IPS-15b (cell line): ENCODE measurements around the gene CDK11B.

Source experiments
- H3K27me3 ChIP-seq: one replicate; pipeline ENCODE4 v1.6.1; 2013; ENCODE audit warnings: low read length; ENCODE audit not compliant: control insufficient read depth, insufficient read depth
- H3K36me3 ChIP-seq: one replicate; pipeline ENCODE4 v1.6.1; 2013; ENCODE audit warnings: low read length; ENCODE audit not compliant: control insufficient read depth, insufficient read depth
- H3K4me1 ChIP-seq: one replicate; pipeline ENCODE4 v1.6.1; 2013; ENCODE audit warnings: mild to moderate bottlenecking, low read length; ENCODE audit not compliant: control insufficient read depth, insufficient read depth
- H3K4me3 ChIP-seq: one replicate; pipeline ENCODE4 v1.5.1; 2013; ENCODE audit warnings: low read depth, low read length
- H3K9ac ChIP-seq: one replicate; pipeline ENCODE4 v1.6.1; 2013; ENCODE audit warnings: low read depth, mild to moderate bottlenecking, low read length
- H3K9me3 ChIP-seq: one replicate; pipeline ENCODE4 v1.6.1; 2013; ENCODE audit warnings: mild to moderate bottlenecking, low read length; ENCODE audit not compliant: control insufficient read depth, insufficient read depth

Gene CDK11B

DNA sequence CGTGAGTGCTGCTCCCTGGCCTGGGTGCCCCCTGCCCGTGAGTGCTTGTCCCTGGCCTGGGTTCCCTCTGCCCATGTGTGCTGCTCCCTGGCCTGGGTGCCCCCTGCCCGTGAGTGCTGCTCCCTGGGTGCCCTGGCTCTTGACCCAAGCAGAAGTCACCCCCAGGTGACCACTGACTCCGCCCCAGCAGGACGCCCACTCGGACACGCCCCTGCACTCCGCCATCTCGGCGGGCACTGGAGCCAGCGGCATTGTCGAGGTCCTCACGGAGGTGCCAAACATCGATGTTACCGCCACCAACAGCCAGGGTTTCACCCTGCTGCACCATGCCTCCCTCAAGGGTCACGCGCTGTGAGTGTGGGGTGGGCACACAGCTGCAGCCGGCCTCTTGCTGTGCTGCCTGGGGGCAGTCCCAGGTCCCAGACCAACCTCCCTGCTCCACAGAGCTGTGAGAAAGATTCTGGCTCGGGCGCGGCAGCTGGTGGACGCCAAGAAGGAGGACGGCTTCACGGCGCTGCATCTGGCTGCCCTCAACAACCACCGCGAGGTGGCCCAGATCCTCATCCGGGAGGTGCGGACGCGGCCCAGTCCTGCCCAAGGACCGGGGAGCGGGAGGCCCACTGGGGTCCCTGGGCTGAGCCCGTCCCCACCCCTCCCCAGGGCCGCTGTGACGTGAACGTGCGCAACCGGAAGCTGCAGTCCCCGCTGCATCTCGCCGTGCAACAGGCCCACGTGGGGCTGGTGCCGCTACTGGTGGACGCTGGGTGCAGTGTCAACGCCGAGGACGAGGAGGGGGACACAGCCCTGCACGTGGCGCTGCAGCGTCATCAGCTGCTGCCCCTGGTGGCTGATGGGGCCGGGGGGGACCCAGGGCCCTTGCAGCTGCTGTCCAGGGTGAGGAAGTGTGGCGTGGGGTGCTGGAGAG is 30.7 kb downstream of the CDK11B start:
- H3K9ac ChIP-seq: no peak overlapping the region
- peaks cover 2% of the 10 kb centered on the region for H3K36me3 ChIP-seq
- H3K27me3 ChIP-seq: peaks cover 3% of the 10 kb centered on the region
- no peaks in the 10 kb centered on the region for H3K9me3 ChIP-seq
- no peak overlapping the region for H3K4me3 ChIP-seq
- no peaks in the 10 kb centered on the region for H3K4me1 ChIP-seq

DNA sequence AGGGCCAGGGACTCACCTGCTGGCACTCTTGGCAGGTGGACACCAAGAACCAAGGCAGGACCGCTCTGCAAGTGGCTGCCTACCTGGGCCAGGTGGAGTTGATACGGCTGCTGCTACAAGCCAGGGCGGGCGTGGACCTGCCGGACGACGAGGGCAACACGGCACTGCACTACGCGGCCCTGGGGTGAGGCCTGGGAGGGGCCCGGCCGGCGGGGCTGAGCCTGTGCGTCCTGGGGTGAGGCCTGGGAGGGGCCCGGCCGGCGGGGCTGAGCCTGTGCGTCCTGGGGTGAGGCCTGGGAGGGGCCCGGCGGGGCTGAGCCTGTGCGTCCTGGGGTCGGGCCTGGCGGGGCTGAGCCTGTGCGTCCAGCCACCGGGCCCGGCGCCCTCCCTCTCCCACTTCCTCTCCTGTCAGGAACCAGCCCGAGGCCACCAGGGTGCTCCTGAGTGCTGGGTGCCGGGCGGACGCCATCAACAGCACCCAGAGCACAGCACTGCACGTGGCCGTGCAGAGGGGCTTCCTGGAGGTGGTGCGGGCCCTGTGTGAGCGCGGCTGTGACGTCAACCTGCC is 31.5 kb downstream of the CDK11B start:
- peaks cover 3% of the 10 kb centered on the region for H3K27me3 ChIP-seq
- no peak overlapping the region for H3K4me3 ChIP-seq

DNA sequence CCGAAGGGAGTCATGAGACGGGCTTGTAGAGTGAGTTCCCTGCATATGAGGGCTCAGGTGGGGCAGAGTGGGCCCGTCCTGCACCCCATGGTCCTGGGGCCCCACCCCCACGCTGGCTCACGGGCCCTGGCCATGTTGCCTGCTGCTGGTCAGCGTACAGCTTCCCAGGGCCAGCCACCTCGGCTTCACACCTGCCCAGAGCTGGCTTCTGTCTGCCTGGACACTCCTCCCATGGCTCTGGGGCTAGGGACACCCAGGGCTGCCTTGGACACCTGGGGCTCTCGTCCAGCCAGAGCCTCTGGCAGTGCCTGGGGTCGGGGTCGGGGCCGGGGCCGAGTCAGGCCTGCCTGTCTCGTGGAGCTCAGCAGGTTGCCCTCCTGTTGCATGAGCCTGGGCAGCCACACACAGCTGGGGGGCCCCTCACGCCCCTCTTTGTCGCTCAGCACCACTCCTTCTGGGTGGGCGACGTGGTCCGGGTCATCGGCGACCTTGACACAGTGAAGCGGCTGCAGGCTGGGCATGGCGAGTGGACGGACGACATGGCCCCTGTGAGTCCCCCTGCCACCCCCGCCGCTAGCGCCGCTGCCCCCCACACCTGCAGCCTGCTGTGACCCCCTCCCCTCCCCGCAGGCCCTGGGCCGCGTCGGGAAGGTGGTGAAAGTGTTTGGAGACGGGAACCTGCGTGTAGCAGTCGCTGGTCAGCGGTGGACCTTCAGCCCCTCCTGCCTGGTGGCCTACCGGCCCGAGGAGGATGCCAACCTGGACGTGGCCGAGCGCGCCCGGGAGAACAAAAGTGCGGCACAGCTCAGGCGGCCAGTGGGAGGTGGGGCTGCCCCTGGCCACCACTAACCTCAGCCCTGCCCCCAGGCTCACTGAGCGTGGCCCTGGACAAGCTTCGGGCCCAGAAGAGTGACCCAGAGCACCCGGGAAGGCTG is 32.3 kb downstream of the CDK11B start:
- Histone ChIP-seq H3K4me3 (no peak overlapping the region), H3K4me1 (no peaks in the 10 kb centered on the region), H3K9me3 (no peaks in the 10 kb centered on the region), H3K36me3 (peaks cover 2% of the 10 kb centered on the region), H3K27me3 (no peaks in the 10 kb centered on the region), H3K9ac (no peak overlapping the region)

More for the DNA sequence above, 31.5 kb downstream of the CDK11B start:
- Histone ChIP-seq H3K36me3 (peaks cover 2% of the 10 kb centered on the region), H3K9me3 (no peaks in the 10 kb centered on the region), H3K4me1 (no peaks in the 10 kb centered on the region), H3K9ac (no peak overlapping the region)

DNA sequence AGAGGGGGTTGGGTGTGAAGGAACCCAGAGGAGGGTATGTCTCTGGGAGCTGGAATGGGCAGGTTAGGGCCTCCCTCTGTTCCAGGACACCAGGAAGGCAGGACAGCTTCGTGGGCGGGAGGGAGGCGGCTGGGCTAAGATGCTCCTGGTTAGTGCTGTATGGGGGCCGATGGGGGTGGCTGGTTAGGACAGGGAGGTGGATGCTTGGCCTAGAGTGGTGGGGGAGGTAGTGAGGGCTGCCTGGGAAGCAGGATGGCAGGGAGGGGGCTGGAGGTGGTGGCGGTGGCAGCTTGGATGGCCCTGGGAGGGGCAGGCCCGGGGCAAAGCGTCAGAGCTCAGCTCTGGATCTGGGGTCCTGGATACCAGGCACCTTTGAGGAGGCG is 33.0 kb downstream of the CDK11B start:
- H3K4me3 ChIP-seq: no peak overlapping the region
- no peaks in the 10 kb centered on the region for H3K9me3 ChIP-seq
- H3K27me3 ChIP-seq: no peaks in the 10 kb centered on the region
- H3K4me1 ChIP-seq: no peaks in the 10 kb centered on the region
- peaks cover 2% of the 10 kb centered on the region for H3K36me3 ChIP-seq
- no peak overlapping the region for H3K9ac ChIP-seq

DNA sequence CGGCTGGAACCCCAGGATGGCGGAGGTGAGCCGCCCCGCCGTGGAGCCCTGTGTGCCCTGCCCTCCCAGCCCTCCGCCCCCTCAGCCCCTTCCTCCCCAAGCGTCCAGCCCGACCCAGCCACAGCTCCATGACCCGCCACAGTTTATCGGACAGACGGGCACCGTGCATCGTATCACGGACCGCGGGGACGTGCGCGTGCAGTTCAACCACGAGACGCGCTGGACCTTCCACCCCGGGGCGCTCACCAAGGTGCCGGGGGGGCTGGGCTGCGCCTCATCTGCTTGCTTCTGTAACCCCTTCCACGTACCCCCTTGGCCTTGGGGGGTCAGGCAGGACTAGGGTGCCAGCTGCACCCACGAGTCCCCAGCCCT is 33.4 kb downstream of the CDK11B start:
- peaks cover 2% of the 10 kb centered on the region for H3K36me3 ChIP-seq
- no peaks in the 10 kb centered on the region for H3K4me1 ChIP-seq
- H3K27me3 ChIP-seq: no peaks in the 10 kb centered on the region
- H3K4me3 ChIP-seq: no peak overlapping the region
- H3K9ac ChIP-seq: no peak overlapping the region
- H3K9me3 ChIP-seq: no peaks in the 10 kb centered on the region

GRCh38 chr1:1624443-1625403 is 34.1 kb downstream of the CDK11B start:
- Histone ChIP-seq H3K9ac (no peak overlapping the region), H3K36me3 (peaks cover 2% of the 10 kb centered on the region), H3K4me3 (no peak overlapping the region), H3K4me1 (no peaks in the 10 kb centered on the region), H3K27me3 (no peaks in the 10 kb centered on the region), H3K9me3 (no peaks in the 10 kb centered on the region)

GRCh38 chr1:1623631-1624442 is 35.0 kb downstream of the CDK11B start:
- Histone ChIP-seq H3K9ac (no peak overlapping the region), H3K9me3 (no peaks in the 10 kb centered on the region), H3K36me3 (peaks cover 2% of the 10 kb centered on the region), H3K4me3 (no peak overlapping the region), H3K27me3 (no peaks in the 10 kb centered on the region), H3K4me1 (no peaks in the 10 kb centered on the region)

- Histone ChIP-seq H3K9me3 (no peaks in the 10 kb centered on the region), H3K9ac (no peak overlapping the region), H3K4me1 (no peaks in the 10 kb centered on the region), H3K27me3 (no peaks in the 10 kb centered on the region), H3K36me3 (peaks cover 7% of the 10 kb centered on the region), H3K4me3 (no peak overlapping the region)
Measured at GRCh38 chr1:1623181-1623630, 35.6 kb downstream of the CDK11B start.

DNA sequence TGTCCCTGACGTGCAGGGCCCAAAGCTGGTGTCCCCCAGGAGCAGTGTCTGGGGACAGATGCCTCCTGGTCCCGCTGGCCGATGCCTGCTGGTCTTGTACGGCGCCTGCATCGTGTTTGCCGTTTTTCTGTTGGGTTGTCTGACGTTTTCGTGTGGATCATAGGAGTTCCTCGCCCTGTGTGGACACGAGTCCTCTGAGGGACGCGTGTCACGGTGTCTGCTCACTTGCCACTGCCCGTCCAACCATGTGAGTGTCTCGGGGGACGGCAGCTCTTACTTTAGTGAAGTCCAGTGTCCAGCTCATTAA is 36.1 kb downstream of the CDK11B start:
- peaks cover 9% of the 10 kb centered on the region for H3K36me3 ChIP-seq
- no peak overlapping the region for H3K9ac ChIP-seq
- no peaks in the 10 kb centered on the region for H3K9me3 ChIP-seq
- no peak overlapping the region for H3K4me3 ChIP-seq
- no peaks in the 10 kb centered on the region for H3K4me1 ChIP-seq
- no peaks in the 10 kb centered on the region for H3K27me3 ChIP-seq

DNA sequence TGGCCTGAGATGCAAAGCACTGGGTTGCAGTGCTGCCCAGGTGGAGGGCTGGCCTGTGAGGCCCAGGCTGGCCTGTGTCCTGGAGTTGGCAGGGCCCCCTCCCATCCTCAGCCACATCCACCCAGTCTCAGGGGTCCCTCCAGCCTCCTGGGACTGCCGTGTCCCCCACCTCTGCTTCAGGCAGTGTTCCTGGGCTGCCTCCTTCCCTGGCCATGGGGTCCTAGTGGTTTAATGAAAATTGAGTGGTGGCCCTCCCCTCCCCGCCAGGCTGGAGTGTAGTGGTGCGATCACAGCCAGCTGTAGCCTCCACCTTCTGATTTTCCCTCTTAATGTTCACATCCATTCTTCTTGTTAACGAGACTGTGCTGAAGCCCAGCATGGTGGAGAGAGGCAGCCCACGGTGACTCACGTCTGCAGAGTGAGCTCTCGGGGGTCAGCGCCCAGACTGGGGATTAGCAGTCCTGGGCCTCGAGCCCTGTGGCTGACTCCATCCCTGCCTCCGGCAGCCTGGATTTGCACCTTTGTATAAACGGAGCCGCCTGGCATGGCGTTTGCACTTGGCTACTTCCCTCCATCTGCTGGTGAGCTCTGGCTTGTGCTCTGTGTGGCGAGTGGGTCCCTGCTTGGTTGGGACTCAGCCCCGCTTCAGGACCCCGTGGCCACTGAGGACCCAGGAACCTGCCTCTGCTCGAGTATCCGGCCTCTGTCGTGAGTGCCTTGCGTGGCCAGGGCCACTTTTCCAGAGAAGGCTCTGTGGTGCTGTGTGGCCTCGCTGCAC is 36.6 kb downstream of the CDK11B start:
- peaks cover 9% of the 10 kb centered on the region for H3K36me3 ChIP-seq
- H3K9me3 ChIP-seq: no peaks in the 10 kb centered on the region
- H3K4me1 ChIP-seq: no peaks in the 10 kb centered on the region
- H3K27me3 ChIP-seq: no peaks in the 10 kb centered on the region
- H3K9ac ChIP-seq: no peak overlapping the region
- H3K4me3 ChIP-seq: no peak overlapping the region
